HG02870 (cell line): ENCODE measurements around the gene RICTOR.
"Not testable (repeated sequence)": the region's sequence is repeated elsewhere in the genome, so short reads cannot be mapped to it uniquely, and the experiment has no call there.

ENCODE experiments used
- ATAC-seq: cut with Tn5 transposase; IDR thresholded peaks from one replicate; pipeline ENCODE4 v1.9.1; 2021; ENCODE audit warnings: mild to moderate bottlenecking, moderate library complexity; ENCODE audit not compliant: unreplicated experiment

RICTOR gene

GRCh38 chr5:39062104-39062503 lies 12.1 kb downstream of the RICTOR start:
- ATAC-seq = no peak

GRCh38 chr5:39059064-39059463 lies 15.1 kb downstream of the RICTOR start:
- ATAC-seq = no peak

- peak; percentile 83 for ATAC-seq
Measured at GRCh38 chr5:39058178-39058921, 15.8 kb downstream of the RICTOR start.

GRCh38 chr5:39057734-39058133 lies 16.5 kb downstream of the RICTOR start:
- peak; percentile 40 for ATAC-seq

- ATAC-seq = no peak
Measured at GRCh38 chr5:39055768-39056398, 18.3 kb downstream of the RICTOR start.

- ATAC-seq = no peak
Measured at GRCh38 chr5:39055027-39055767, 19.0 kb downstream of the RICTOR start.

- ATAC-seq = no peak
Measured at GRCh38 chr5:39053189-39053588, 21.0 kb downstream of the RICTOR start.

GRCh38 chr5:39052141-39052540 lies 22.1 kb downstream of the RICTOR start:
- no peak for ATAC-seq

- no peak for ATAC-seq
Measured at GRCh38 chr5:39049315-39049714, 24.9 kb downstream of the RICTOR start.

GRCh38 chr5:39040875-39041274 lies 33.3 kb downstream of the RICTOR start:
- ATAC-seq = no peak

GRCh38 chr5:39034493-39034892 lies 39.7 kb downstream of the RICTOR start:
- ATAC-seq = not testable (repeated sequence)

GRCh38 chr5:39031041-39031440 lies 43.2 kb downstream of the RICTOR start:
- no peak for ATAC-seq

- no peak for ATAC-seq
Measured at GRCh38 chr5:39025456-39025855, 48.7 kb downstream of the RICTOR start.

- ATAC-seq = no peak
Measured at GRCh38 chr5:39024884-39025283, 49.3 kb downstream of the RICTOR start.

- no peak for ATAC-seq
Measured at GRCh38 chr5:39024005-39024404, 50.2 kb downstream of the RICTOR start.

GRCh38 chr5:39023121-39023520 lies 51.1 kb downstream of the RICTOR start:
- ATAC-seq = no peak

GRCh38 chr5:39022151-39022550 lies 52.0 kb downstream of the RICTOR start:
- no peak for ATAC-seq

- no peak for ATAC-seq
Measured at GRCh38 chr5:39021413-39021812, 52.8 kb downstream of the RICTOR start.

- no peak for ATAC-seq
Measured at GRCh38 chr5:39020458-39020857, 53.7 kb downstream of the RICTOR start.

- no peak for ATAC-seq
Measured at GRCh38 chr5:39019254-39019653, 54.9 kb downstream of the RICTOR start.

- ATAC-seq = no peak
Measured at GRCh38 chr5:39017504-39017903, 56.7 kb downstream of the RICTOR start.
